Heart right ventricle (tissue), 16 donors: ENCODE results near the gene MAP2K5. TPM values are rescaled to one million over a fixed set of nuclear protein-coding genes. Genes with fewer than 3 reads are reported as not detected.
A peak's percentile ranks its signal among the peaks of the same experiment; 100 is the strongest.

Source experiments
- ATAC-seq, 8 donors: fragments of 200-7000 bp; cut with Tn5 transposase; one replicate each; pipeline ENCODE4 v1.9.1; 2020; ENCODE audit warnings: mild to moderate bottlenecking in 8 of 8, moderate library complexity in 8 of 8, moderate number of reproducible peaks in 1 of 8
- DNase-seq, 2 donors: peaks; one replicate each; pipeline ENCODE4 v3.0.0-alpha.2; 2020
- H3K27ac ChIP-seq, 10 donors: fragments of 200-600 bp; sonication (generic) in 2 of 10; one replicate each; pipeline versions ENCODE4 v1.5.0 to v1.8.0; 2020 to 2022; ENCODE audit warnings: mild to moderate bottlenecking in 3 of 10
- H3K27me3 ChIP-seq, 7 donors: fragments of 200-600 bp; one replicate each; pipeline ENCODE4 v1.8.0; 2021 to 2022; ENCODE audit warnings: mild to moderate bottlenecking in 2 of 7
- H3K36me3 ChIP-seq, 9 donors: fragments of 200-600 bp; sonication (generic) in 1 of 9; one replicate each; pipeline versions ENCODE4 v1.5.0 to v1.8.0; 2020 to 2022; ENCODE audit warnings: mild to moderate bottlenecking in 2 of 9
- H3K4me1 ChIP-seq, 9 donors: fragments of 200-600 bp; sonication (generic) in 1 of 9; one replicate each; pipeline versions ENCODE4 v1.5.0 to v1.8.0; 2020 to 2022; ENCODE audit warnings: mild to moderate bottlenecking in 4 of 9
- H3K4me3 ChIP-seq, 10 donors: fragments of 200-600 bp; sonication (generic) in 2 of 10; one replicate each; pipeline versions ENCODE4 v1.5.0 to v1.8.0; 2020 to 2022; ENCODE audit warnings: mild to moderate bottlenecking in 7 of 10, moderate library complexity in 2 of 10
- H3K9me3 ChIP-seq, 11 donors: fragments of 200-600 bp in 10 of 11; sonication (generic) in 2 of 11; one replicate each; pipeline versions ENCODE4 v1.5.0 to v1.8.0; 2013 to 2022; ENCODE audit warnings: mild to moderate bottlenecking in 2 of 11, control low read depth in 1 of 11, moderate library complexity in 1 of 11
- WGBS, 2 donors: extraction: QIAGEN DNeasy Blood & Tissue Kit; methylation state at CpG; one replicate each; pipeline ENCODE4 v1.1.7; 2013; ENCODE audit warnings: inconsistent platforms in 1 of 2; 5-methylcytosine and 5-hydroxymethylcytosine counted together
- intact Hi-C, 10 donors: fragments of 100-400 bp; cut with DNase I; formaldehyde crosslinking; loops; one replicate each; pipeline versions ENCODE4 v1.11.1 to v1.14.2; 2022
- polyA plus RNA-seq, 2 donors: library from polyadenylated mRNA; stranded (reverse); fragments of 200-250 nt; gene quantifications; one replicate each; pipeline ENCODE4 v1.2.3, GENCODE V29; 2013
- total RNA-seq, 10 donors: library from RNA; stranded (reverse); fragmentation: NEBNext Ultra II Directional in 3 of 10; extraction: Animal tissue kit (Norgen Biotek cat#: 25700) in 3 of 10; gene quantifications; one replicate each; pipeline versions ENCODE4 v1.2.1 to v1.2.4, GENCODE V29; 2021 to 2023
- TF ChIP-seq, protein P1 (sequence below), 9 donors: fragments of 200-600 bp; sonication (generic) in 2 of 9; IDR thresholded peaks; one replicate each; pipeline versions ENCODE4 v1.5.0 to v1.8.0; 2021 to 2022; ENCODE audit warnings: antibody characterized with exemption in 9 of 9, mild to moderate bottlenecking in 5 of 9, moderate library complexity in 1 of 9
- donor health status: Arrhythmogenic right ventricular cardiomyopathy.
- donor health status: ischemic (EF 13 %, LVEDD 7.1; RV severe dilation, severe dysfunction).
- donor health status: healthy with polysubstance abuse.
- donor health status: DM: no; HTN: yes; CAD: no.
- donor health status: DM: no; HTN: no; CAD: no.
- donor health status: ischemic (EF 25% LVEDD 6.9; RV normal size, moderate dysfunction).
- donor health status: ischemic (EF 25% LVEDD 5.7; RV mildly dilated, moderate dysfunction).
- donor health status: healthy.
- donor health status: DM: yes; HTN: yes; CAD: no.
- donor health status: Ischemic cardiomyopathy.
- donor health status: ischemic (EF 35%, LVEDD 5.7; RV mildly dilated, moderate dysfunction).
- donor health status: nonischemic (EF 11% LVEDD 7.7; RV severe dilation, severe dysfunction).
- donor health status: DM: yes; HTN: yes; CAD: no.
- donor health status: PGD.
- donor health status: ischemic (EF 29% LVEDD 5.4; RV normal size, mild dysfunction).
- donor health status: nonischemic (EF 23%, LVEDD 6.1; RV moderate dilation, normal function).

MAP2K5 gene
- total and polyA plus RNA-seq, 12 donors: 7.7 to 34.3 (median 21.0) TPM

DNA sequence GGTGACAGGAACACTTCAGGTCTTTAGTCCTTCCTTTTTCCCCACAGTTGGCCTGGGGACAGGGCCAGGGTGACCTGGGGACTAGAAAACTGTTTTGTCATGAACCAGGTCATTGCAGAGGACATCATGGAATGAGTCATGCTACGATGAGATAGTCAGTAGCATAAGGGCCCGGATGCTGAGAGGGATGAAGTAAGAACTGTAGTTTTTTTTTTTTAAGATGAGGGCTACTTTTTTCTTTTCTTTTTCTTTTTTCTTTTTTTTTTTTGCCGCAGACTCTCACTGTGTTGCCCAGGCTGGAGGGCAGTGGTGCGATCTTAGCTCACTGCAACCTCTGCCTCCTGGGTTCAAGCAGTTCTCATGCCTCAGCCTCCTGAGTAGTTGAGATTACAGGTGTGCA, 8.0 kb downstream of the MAP2K5 start:
- H3K27ac ChIP-seq: peak overlapping the region in 4 of 10 donors; percentile 41 to 61 (median 50)
- 67 to 74% methylated on average over 4 of the region's 4 CpGs for WGBS, 2 donors

DNA sequence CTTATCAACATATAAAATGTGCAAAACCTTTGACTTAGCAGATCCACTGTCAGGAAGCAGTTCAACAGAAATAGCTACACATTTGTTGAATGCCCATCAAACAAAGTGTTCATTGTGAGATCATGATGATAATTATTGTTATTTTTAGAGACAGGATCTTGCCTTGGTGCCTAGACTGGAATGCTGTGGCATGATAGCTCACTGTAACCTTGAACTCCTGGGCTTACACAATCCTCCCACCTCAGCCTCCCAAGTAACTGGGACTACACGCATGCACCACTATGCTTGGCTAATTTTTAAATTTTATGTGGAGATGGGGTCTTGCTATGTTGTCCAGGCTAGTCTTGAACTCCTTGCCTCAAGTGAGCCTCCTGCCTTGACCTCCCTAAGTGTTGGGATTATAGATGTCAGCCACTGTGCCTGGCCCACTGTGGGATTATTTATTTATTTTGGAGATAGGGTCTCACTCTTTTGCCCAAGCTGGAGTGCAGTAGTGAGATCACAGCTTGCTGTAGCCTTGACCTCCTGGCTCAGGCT, 8.8 kb downstream of the MAP2K5 start:
- 91 to 100% methylated on average over 1 of the region's 1 CpG for WGBS, 2 donors
- TF ChIP-seq, protein P1, sequence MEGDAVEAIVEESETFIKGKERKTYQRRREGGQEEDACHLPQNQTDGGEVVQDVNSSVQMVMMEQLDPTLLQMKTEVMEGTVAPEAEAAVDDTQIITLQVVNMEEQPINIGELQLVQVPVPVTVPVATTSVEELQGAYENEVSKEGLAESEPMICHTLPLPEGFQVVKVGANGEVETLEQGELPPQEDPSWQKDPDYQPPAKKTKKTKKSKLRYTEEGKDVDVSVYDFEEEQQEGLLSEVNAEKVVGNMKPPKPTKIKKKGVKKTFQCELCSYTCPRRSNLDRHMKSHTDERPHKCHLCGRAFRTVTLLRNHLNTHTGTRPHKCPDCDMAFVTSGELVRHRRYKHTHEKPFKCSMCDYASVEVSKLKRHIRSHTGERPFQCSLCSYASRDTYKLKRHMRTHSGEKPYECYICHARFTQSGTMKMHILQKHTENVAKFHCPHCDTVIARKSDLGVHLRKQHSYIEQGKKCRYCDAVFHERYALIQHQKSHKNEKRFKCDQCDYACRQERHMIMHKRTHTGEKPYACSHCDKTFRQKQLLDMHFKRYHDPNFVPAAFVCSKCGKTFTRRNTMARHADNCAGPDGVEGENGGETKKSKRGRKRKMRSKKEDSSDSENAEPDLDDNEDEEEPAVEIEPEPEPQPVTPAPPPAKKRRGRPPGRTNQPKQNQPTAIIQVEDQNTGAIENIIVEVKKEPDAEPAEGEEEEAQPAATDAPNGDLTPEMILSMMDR (IDR thresholded peaks at IDR 0.05): no peak
- intact Hi-C loops: no loop called here
- Histone ChIP-seq H3K27ac (peak overlapping the region in 2 of 10 donors; percentile 8 to 33), H3K4me1 (peaks cover 0 to 36% (median 17%) of the 10 kb centered on the region in 9 donors), H3K36me3 (peaks cover 0 to 45% (median 6%) of the 10 kb centered on the region in 9 donors), H3K4me3 (no peak overlapping the region), H3K27me3 (no peaks in the 10 kb centered on the region), H3K9me3 (no peaks in the 10 kb centered on the region)
- no peak for ATAC-seq
- no peak for DNase-seq

More for the DNA sequence above, 8.0 kb downstream of the MAP2K5 start:
- DNase-seq (no peak), ATAC-seq (peak in 6 of 8 donors; percentile 65 to 89 (median 80))
- H3K4me3 ChIP-seq: no peak overlapping the region
- H3K36me3 ChIP-seq: peaks cover 0 to 51% (median 6%) of the 10 kb centered on the region in 9 donors
- intact Hi-C loops: no loop called here
- TF ChIP-seq, protein P1 (IDR thresholded peaks at IDR 0.05): no peak
- H3K4me1 ChIP-seq: peaks cover 0 to 36% (median 17%) of the 10 kb centered on the region in 9 donors
- H3K27me3 ChIP-seq: no peaks in the 10 kb centered on the region
- no peaks in the 10 kb centered on the region for H3K9me3 ChIP-seq

DNA sequence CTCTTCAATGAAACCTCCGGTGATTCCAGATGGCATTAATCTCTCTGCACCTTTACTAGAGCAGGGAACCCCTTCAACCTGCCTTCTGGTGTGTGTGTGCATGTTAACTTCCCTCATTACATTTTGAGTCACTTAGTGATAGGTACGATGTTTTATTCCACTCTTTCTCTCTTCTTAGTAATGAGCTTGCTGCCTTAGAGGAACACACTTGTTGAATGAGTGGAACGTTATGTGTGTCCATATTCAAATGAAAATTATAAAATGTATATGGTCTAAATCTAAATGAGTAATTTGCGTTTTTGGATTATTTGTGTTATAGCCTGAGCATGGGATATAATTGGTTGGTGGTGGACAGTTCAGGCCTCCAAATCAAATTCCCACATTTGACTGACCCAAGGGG, 12.1 kb downstream of the MAP2K5 start:
- no peaks in the 10 kb centered on the region for H3K27me3 ChIP-seq
- no peak for ATAC-seq
- no peak overlapping the region for H3K4me3 ChIP-seq
- intact Hi-C loops: no loop called here
- no peak for DNase-seq
- peaks cover 0 to 18% (median under 1%) of the 10 kb centered on the region in 9 donors for H3K4me1 ChIP-seq
- TF ChIP-seq, protein P1 (IDR thresholded peaks at IDR 0.05): no peak
- H3K36me3 ChIP-seq: peaks cover 0 to 49% (median 6%) of the 10 kb centered on the region in 9 donors
- H3K27ac ChIP-seq: no peak overlapping the region
- peaks cover 0 to 4% (median 0%) of the 10 kb centered on the region in 11 donors for H3K9me3 ChIP-seq
- WGBS, 2 donors: 93 to 99% methylated on average over 4 of the region's 4 CpGs

DNA sequence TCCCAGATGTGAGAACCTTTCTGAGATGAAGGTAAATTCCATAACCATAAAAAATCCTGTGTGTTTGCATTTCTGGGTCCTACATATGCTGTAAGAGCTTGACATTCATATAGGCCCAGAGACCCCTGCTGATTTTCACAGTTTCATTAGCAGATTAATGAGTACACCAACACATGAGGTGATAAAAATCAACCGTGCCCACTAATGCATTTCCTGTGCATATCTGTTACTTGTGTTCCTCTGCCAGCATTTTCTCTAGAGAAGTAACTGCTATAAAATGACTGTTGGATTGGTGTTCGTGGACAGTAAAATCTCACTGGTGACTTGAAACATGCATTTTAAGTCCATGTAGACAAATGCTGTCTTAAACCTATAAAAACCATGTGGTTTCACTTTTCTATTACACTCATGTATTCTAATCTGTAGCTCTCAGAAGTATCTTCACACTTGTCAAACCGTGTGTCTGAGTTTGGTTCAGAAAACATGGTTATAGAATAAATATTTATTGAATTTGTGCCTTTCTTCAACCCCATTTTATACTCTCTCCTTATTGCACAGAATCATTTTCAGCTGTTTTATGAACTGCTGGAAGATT, 14.6 kb downstream of the MAP2K5 start:
- H3K9me3 ChIP-seq: peaks cover 0 to 4% (median 0%) of the 10 kb centered on the region in 11 donors

More for the DNA sequence above, 14.6 kb downstream of the MAP2K5 start:
- Histone ChIP-seq H3K27me3 (no peaks in the 10 kb centered on the region), H3K27ac (no peak overlapping the region), H3K4me3 (no peak overlapping the region), H3K4me1 (peaks cover 0 to 8% (median 0%) of the 10 kb centered on the region in 9 donors), H3K36me3 (peaks cover 0 to 35% (median 0%) of the 10 kb centered on the region in 9 donors)
- TF ChIP-seq, protein P1 (IDR thresholded peaks at IDR 0.05): no peak
- intact Hi-C loops: no loop called here
- ATAC-seq (no peak), DNase-seq (no peak)
- 81 to 83% methylated on average over 3 of the region's 3 CpGs for WGBS, 2 donors
